HG02981 (cell line): Measurements from ENCODE around the gene CACNA1I.
"Not testable (repeated sequence)": the region's sequence is repeated elsewhere in the genome, so short reads cannot be mapped to it uniquely, and the experiment has no call there.

Experiments
- ATAC-seq: cut with Tn5 transposase; IDR thresholded peaks from one replicate; pipeline ENCODE4 v1.9.1; 2021; ENCODE audit warnings: mild to moderate bottlenecking, moderate library complexity; ENCODE audit not compliant: unreplicated experiment

The CACNA1I gene

GRCh38 chr22:39731481-39731880 lies 160.9 kb downstream of the CACNA1I start:
- ATAC-seq: no peak

GRCh38 chr22:39731881-39732555 lies 161.5 kb downstream of the CACNA1I start:
- ATAC-seq: no peak

- ATAC-seq: no peak
Measured at GRCh38 chr22:39732625-39733024, 162.1 kb downstream of the CACNA1I start.

- no peak for ATAC-seq
Measured at GRCh38 chr22:39733191-39733590, 162.6 kb downstream of the CACNA1I start.

GRCh38 chr22:39734046-39734445 lies 163.5 kb downstream of the CACNA1I start:
- not testable (repeated sequence) for ATAC-seq

GRCh38 chr22:39734866-39735265 lies 164.3 kb downstream of the CACNA1I start:
- no peak for ATAC-seq

GRCh38 chr22:39735776-39736175 lies 165.2 kb downstream of the CACNA1I start:
- ATAC-seq: no peak

- no peak for ATAC-seq
Measured at GRCh38 chr22:39738746-39739145, 168.2 kb downstream of the CACNA1I start.
